Spleen (tissue), 7 donors: Measurements from ENCODE around the gene KCTD14.

Experiments used
- POLR2A ChIP-seq, 3 donors: fragments of 450-650 bp; IDR thresholded peaks; one replicate each; pipeline ENCODE4 v1.5.1; 2017; ENCODE audit warnings: antibody characterized with exemption in 3 of 3, mild to moderate bottlenecking in 1 of 3
- POLR2AphosphoS5 ChIP-seq, 3 donors: sonication (generic); formaldehyde crosslinking; IDR thresholded peaks; one replicate each; pipeline ENCODE4 v1.5.1; 2017; ENCODE audit warnings: antibody characterized with exemption in 3 of 3
- TF ChIP-seq, protein P1 (sequence below), 11 experiments: fragments of 200-600 bp in 7 of 11; fragments of 450-650 bp in 4 of 11; sonication (generic) in 4 of 11; IDR thresholded peaks in 8 of 11; conservative IDR thresholded peaks in 3 of 11; 1 replicate in 7 of 11; 2 replicates in 4 of 11; pipeline versions ENCODE4 v1.4.0 to v1.8.0; 2016 to 2021; ENCODE audit warnings: antibody characterized with exemption in 11 of 11, inconsistent platforms in 4 of 11, mild to moderate bottlenecking in 1 of 11
- donor health status: DM: no; HTN: no; CAD: no; lungs with moderate emphysema.
- donor health status: DM: no; HTN: no; CAD: no.
- donor health status: DM: no; HTN: no; CAD: no.

DNA sequence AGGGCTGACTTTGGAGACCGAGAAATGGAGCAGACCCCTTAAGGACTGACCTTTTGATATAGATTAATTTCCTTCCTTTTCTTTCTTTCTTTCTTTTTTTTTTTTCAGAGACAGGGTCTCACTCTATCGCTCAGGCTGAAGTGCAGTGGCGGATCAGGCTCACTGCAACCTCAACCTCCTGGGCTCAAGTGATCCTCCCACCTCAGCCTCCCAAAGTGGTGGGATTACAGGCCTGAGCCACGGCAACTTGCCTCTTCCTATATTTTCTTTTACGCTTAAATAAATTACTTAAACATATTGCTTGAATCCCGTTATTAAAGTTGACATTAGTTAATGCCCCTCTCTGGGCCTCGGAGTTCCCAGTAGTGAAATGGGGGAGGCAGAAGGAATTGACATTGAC is 350 bp upstream of the KCTD14 start:
- TF ChIP-seq POLR2AphosphoS5 (IDR thresholded peaks at IDR 0.05), result no peak
- TF ChIP-seq, protein P1, sequence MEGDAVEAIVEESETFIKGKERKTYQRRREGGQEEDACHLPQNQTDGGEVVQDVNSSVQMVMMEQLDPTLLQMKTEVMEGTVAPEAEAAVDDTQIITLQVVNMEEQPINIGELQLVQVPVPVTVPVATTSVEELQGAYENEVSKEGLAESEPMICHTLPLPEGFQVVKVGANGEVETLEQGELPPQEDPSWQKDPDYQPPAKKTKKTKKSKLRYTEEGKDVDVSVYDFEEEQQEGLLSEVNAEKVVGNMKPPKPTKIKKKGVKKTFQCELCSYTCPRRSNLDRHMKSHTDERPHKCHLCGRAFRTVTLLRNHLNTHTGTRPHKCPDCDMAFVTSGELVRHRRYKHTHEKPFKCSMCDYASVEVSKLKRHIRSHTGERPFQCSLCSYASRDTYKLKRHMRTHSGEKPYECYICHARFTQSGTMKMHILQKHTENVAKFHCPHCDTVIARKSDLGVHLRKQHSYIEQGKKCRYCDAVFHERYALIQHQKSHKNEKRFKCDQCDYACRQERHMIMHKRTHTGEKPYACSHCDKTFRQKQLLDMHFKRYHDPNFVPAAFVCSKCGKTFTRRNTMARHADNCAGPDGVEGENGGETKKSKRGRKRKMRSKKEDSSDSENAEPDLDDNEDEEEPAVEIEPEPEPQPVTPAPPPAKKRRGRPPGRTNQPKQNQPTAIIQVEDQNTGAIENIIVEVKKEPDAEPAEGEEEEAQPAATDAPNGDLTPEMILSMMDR (IDR thresholded peaks at IDR 0.05 in 8 of 11, conservative IDR thresholded peaks at IDR 0.05 in 3 of 11), result no peak
- TF ChIP-seq POLR2A (IDR thresholded peaks at IDR 0.05), result no peak
